ENCODE measurements around the gene VMAC. TPM values are rescaled to one million over a fixed set of nuclear protein-coding genes. Genes with fewer than 3 reads are reported as not detected.

The VMAC gene
- total RNA-seq, 2 donors from 2014 or later: 5.9 TPM

- no peaks in the 10 kb centered on the region for H3K36me3 ChIP-seq (ENCODE audit: control insufficient read depth, insufficient read depth, low read length)
- H3K4me1 Mint-ChIP-seq: peaks cover 10% of the 10 kb centered on the region
Measured at GRCh38 chr19:5880196-5880595, 24.5 kb upstream of the VMAC start.

GRCh38 chr19:5880604-5881078 lies 24.0 kb upstream of the VMAC start:
- Histone ChIP-seq H3K27ac (ENCODE audit: low read depth, low read length) (no peak overlapping the region), H3K4me1 (ENCODE audit: control insufficient read depth, insufficient read depth, low read length) (no peaks in the 10 kb centered on the region), H3K36me3 (ENCODE audit: control insufficient read depth, insufficient read depth, low read length) (no peaks in the 10 kb centered on the region), H3K27me3 (ENCODE audit: control insufficient read depth, insufficient read depth, low read length, poor library complexity, severe bottlenecking) (no peaks in the 10 kb centered on the region), H3K9me3 (ENCODE audit: control insufficient read depth, low read length) (no peaks in the 10 kb centered on the region), H3K9ac (ENCODE audit: extremely low read depth, low read length, poor library complexity, severe bottlenecking) (no peak overlapping the region), H3K4me3 (ENCODE audit: low read length) (no peak overlapping the region)
- Mint-ChIP-seq H3K27me3 (ENCODE audit: insufficient read depth) (no peaks in the 10 kb centered on the region), H3K36me3 (ENCODE audit: low read depth) (no peaks in the 10 kb centered on the region), H3K27ac (no peak overlapping the region), H3K9me3 (no peaks in the 10 kb centered on the region), H3K4me3 (no peak overlapping the region), H3K4me1 (peaks cover 10% of the 10 kb centered on the region)
- peak; percentile 73 for DNase-seq
- no peak for TF ChIP-seq CTCF (conservative IDR thresholded peaks at IDR 0.05)
- WGBS, 2 experiments (ENCODE audit: insufficient coverage in 1 of 2, insufficient read length in 1 of 2): 43 to 56% methylated on average over 12 to 15 of the region's 15 CpGs

More at GRCh38 chr19:5880196-5880595, 24.5 kb upstream of the VMAC start:
- Mint-ChIP-seq H3K36me3 (ENCODE audit: low read depth) (no peaks in the 10 kb centered on the region), H3K4me3 (no peak overlapping the region), H3K27me3 (ENCODE audit: insufficient read depth) (no peaks in the 10 kb centered on the region), H3K27ac (no peak overlapping the region), H3K9me3 (no peaks in the 10 kb centered on the region)
- no peak for DNase-seq
- Histone ChIP-seq H3K4me1 (ENCODE audit: control insufficient read depth, insufficient read depth, low read length) (no peaks in the 10 kb centered on the region), H3K9me3 (ENCODE audit: control insufficient read depth, low read length) (no peaks in the 10 kb centered on the region), H3K9ac (ENCODE audit: extremely low read depth, low read length, poor library complexity, severe bottlenecking) (no peak overlapping the region), H3K27ac (ENCODE audit: low read depth, low read length) (no peak overlapping the region), H3K4me3 (ENCODE audit: low read length) (no peak overlapping the region), H3K27me3 (ENCODE audit: control insufficient read depth, insufficient read depth, low read length, poor library complexity, severe bottlenecking) (no peaks in the 10 kb centered on the region)
- no peak for TF ChIP-seq CTCF (conservative IDR thresholded peaks at IDR 0.05)
- 67 to 90% methylated on average over 2 to 5 of the region's 6 CpGs for WGBS, 2 experiments (ENCODE audit: insufficient coverage in 1 of 2, insufficient read length in 1 of 2)

GRCh38 chr19:5881543-5882299 lies 23.0 kb upstream of the VMAC start:
- Mint-ChIP-seq H3K27me3 (ENCODE audit: insufficient read depth) (no peaks in the 10 kb centered on the region), H3K4me1 (peaks cover 10% of the 10 kb centered on the region), H3K4me3 (no peak overlapping the region), H3K9me3 (no peaks in the 10 kb centered on the region), H3K36me3 (ENCODE audit: low read depth) (no peaks in the 10 kb centered on the region), H3K27ac (no peak overlapping the region)
- no peak overlapping the region for H3K4me3 ChIP-seq (ENCODE audit: low read length)
- no peaks in the 10 kb centered on the region for H3K36me3 ChIP-seq (ENCODE audit: control insufficient read depth, insufficient read depth, low read length)
- H3K27me3 ChIP-seq (ENCODE audit: control insufficient read depth, insufficient read depth, low read length, poor library complexity, severe bottlenecking): no peaks in the 10 kb centered on the region
- 82 to 88% methylated on average over 10 to 16 of the region's 19 CpGs for WGBS, 2 experiments (ENCODE audit: insufficient coverage in 1 of 2, insufficient read length in 1 of 2)
- no peaks in the 10 kb centered on the region for H3K4me1 ChIP-seq (ENCODE audit: control insufficient read depth, insufficient read depth, low read length)
- no peak overlapping the region for H3K9ac ChIP-seq (ENCODE audit: extremely low read depth, low read length, poor library complexity, severe bottlenecking)
- TF ChIP-seq CTCF (conservative IDR thresholded peaks at IDR 0.05): no peak
- H3K9me3 ChIP-seq (ENCODE audit: control insufficient read depth, low read length): no peaks in the 10 kb centered on the region
- H3K27ac ChIP-seq (ENCODE audit: low read depth, low read length): no peak overlapping the region
- DNase-seq: peak; percentile 63
